Gastrocnemius medialis (tissue), 4 donors: ENCODE data around the gene ALOX5.

Source experiments
- CTCF ChIP-seq, 5 experiments: fragments of 450-650 bp in 3 of 5; fragments of 200-600 bp in 2 of 5; sonication (generic) in 2 of 5; IDR thresholded peaks in 4 of 5; conservative IDR thresholded peaks in 1 of 5; 1 replicate in 4 of 5; 2 replicates in 1 of 5; pipeline ENCODE4 v1.5.1; 2016 to 2019; ENCODE audit warnings: antibody characterized with exemption in 5 of 5, mild to moderate bottlenecking in 3 of 5, moderate library complexity in 3 of 5
- POLR2A ChIP-seq, 2 donors: fragments of 450-650 bp; IDR thresholded peaks; one replicate each; pipeline ENCODE4 v1.6.1; 2017; ENCODE audit warnings: antibody characterized with exemption in 2 of 2, mild to moderate bottlenecking in 2 of 2, moderate library complexity in 2 of 2

- TF ChIP-seq CTCF (IDR thresholded peaks at IDR 0.05 in 4 of 5, conservative IDR thresholded peaks at IDR 0.05 in 1 of 5) (no peak), POLR2A (IDR thresholded peaks at IDR 0.05) (no peak)
These were observed 34.7 kb downstream of the ALOX5 start for GRCh38 chr10:45408421-45409319.
